Type B pancreatic cell (in vitro differentiated cells): ENCODE measurements around the gene TGFBR3L. TPM values are rescaled to one million over a fixed set of nuclear protein-coding genes. Genes with fewer than 3 reads are reported as not detected.

Source experiments
- DNase-seq: peaks from one replicate; pipeline ENCODE4 v3.0.0; 2021; ENCODE audit warnings: mixed read lengths; ENCODE audit not compliant: unreplicated experiment; ENCODE audit errors: extremely low spot score
- H3K27ac Mint-ChIP-seq: 2 replicates; pipeline ENCODE4 v1.8.0; 2021; ENCODE audit warnings: mild to moderate bottlenecking, mixed read lengths
- H3K27me3 Mint-ChIP-seq: 2 replicates; pipeline ENCODE4 v1.8.0; 2021; ENCODE audit warnings: mixed read lengths
- H3K36me3 Mint-ChIP-seq: 2 replicates; pipeline ENCODE4 v1.8.0; 2021; ENCODE audit warnings: mixed read lengths
- H3K4me1 Mint-ChIP-seq: one replicate; pipeline ENCODE4 v1.8.0; 2021; ENCODE audit warnings: mixed read lengths; ENCODE audit not compliant: unreplicated experiment
- H3K4me3 Mint-ChIP-seq: 2 replicates; pipeline ENCODE4 v1.8.0; 2021; ENCODE audit warnings: mild to moderate bottlenecking, mixed read lengths
- H3K9me3 Mint-ChIP-seq: 2 replicates; pipeline ENCODE4 v1.8.0; 2021; ENCODE audit warnings: mixed read lengths
- CTCF ChIP-seq: fragments of 200-600 bp; sonication (generic); conservative IDR thresholded peaks from 2 replicates; pipeline ENCODE4 v1.5.0; 2021; ENCODE audit warnings: antibody characterized with exemption, mild to moderate bottlenecking
- total RNA-seq: library from RNA; stranded (reverse); gene quantifications from 2 replicates; pipeline ENCODE4 v1.2.1, GENCODE V29; 2021; ENCODE audit warnings: low replicate concordance

TGFBR3L gene
- total RNA-seq, 1 donor from 2014 or later: 1.1 TPM

GRCh38 chr19:7912144-7912696, 2.4 kb upstream of the TGFBR3L start:
- Mint-ChIP-seq H3K4me1 (no peaks in the 10 kb centered on the region), H3K36me3 (peaks cover 4% of the 10 kb centered on the region), H3K27ac (no peak overlapping the region), H3K27me3 (peaks cover 25% of the 10 kb centered on the region), H3K9me3 (no peaks in the 10 kb centered on the region), H3K4me3 (no peak overlapping the region)
- peak; percentile 68 for DNase-seq
- no peak for TF ChIP-seq CTCF

- Mint-ChIP-seq H3K9me3 (no peaks in the 10 kb centered on the region), H3K4me3 (no peak overlapping the region), H3K36me3 (peaks cover 4% of the 10 kb centered on the region), H3K27ac (no peak overlapping the region), H3K4me1 (no peaks in the 10 kb centered on the region), H3K27me3 (peaks cover 28% of the 10 kb centered on the region)
- DNase-seq: peak; percentile 62
- TF ChIP-seq CTCF: no peak
Measured at GRCh38 chr19:7912697-7913564, 1.7 kb upstream of the TGFBR3L start.

GRCh38 chr19:7913652-7914051, 978 bp upstream of the TGFBR3L start:
- Mint-ChIP-seq H3K27ac (no peak overlapping the region), H3K36me3 (peaks cover 4% of the 10 kb centered on the region), H3K4me1 (no peaks in the 10 kb centered on the region), H3K27me3 (peaks cover 34% of the 10 kb centered on the region), H3K4me3 (no peak overlapping the region), H3K9me3 (no peaks in the 10 kb centered on the region)
- no peak for DNase-seq
- TF ChIP-seq CTCF: no peak

GRCh38 chr19:7914099-7914498, 531 bp upstream of the TGFBR3L start:
- no peak overlapping the region for H3K4me3 Mint-ChIP-seq

More at GRCh38 chr19:7914099-7914498, 531 bp upstream of the TGFBR3L start:
- H3K36me3 Mint-ChIP-seq: peaks cover 4% of the 10 kb centered on the region
- H3K27me3 Mint-ChIP-seq: peaks cover 34% of the 10 kb centered on the region
- H3K4me1 Mint-ChIP-seq: no peaks in the 10 kb centered on the region
- H3K9me3 Mint-ChIP-seq: no peaks in the 10 kb centered on the region
- no peak for TF ChIP-seq CTCF
- no peak overlapping the region for H3K27ac Mint-ChIP-seq
- DNase-seq: no peak
